22Rv1 (cell line): ENCODE results near the gene RAB7B.

Experiments used
- ZFX ChIP-seq: fragments of 450-650 bp; IDR thresholded peaks from 2 replicates; pipeline ENCODE4 v1.6.1; 2017; ENCODE audit warnings: antibody characterized with exemption, borderline replicate concordance
- TF ChIP-seq, protein P1 (sequence below): fragments of 450-650 bp; IDR thresholded peaks from 2 replicates; pipeline ENCODE4 v1.5.1; 2017; ENCODE audit warnings: mild to moderate bottlenecking

DNA sequence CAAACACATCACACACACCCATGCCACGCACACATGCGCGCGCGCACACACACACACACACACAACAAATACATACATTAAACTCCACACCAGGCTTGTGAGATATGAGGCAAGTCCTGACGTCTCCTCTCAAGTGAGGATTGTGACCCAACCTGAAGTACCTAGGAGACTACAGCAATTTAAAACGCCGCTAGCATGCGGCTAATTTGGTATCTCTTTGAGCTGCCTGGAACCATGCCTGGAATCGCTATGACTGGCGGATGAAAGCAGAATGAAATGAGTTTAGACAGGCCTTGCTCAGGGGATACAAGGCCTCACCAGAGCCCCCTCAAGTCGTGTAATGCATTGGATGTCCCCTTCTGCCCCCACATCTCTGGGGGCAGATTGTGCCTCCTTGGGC lies 1.6 kb upstream of the RAB7B start:
- TF ChIP-seq, protein P1, sequence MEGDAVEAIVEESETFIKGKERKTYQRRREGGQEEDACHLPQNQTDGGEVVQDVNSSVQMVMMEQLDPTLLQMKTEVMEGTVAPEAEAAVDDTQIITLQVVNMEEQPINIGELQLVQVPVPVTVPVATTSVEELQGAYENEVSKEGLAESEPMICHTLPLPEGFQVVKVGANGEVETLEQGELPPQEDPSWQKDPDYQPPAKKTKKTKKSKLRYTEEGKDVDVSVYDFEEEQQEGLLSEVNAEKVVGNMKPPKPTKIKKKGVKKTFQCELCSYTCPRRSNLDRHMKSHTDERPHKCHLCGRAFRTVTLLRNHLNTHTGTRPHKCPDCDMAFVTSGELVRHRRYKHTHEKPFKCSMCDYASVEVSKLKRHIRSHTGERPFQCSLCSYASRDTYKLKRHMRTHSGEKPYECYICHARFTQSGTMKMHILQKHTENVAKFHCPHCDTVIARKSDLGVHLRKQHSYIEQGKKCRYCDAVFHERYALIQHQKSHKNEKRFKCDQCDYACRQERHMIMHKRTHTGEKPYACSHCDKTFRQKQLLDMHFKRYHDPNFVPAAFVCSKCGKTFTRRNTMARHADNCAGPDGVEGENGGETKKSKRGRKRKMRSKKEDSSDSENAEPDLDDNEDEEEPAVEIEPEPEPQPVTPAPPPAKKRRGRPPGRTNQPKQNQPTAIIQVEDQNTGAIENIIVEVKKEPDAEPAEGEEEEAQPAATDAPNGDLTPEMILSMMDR: no peak
- no peak for TF ChIP-seq ZFX
